Measurements from ENCODE around the gene TEX22. TPM values are rescaled to one million over a fixed set of nuclear protein-coding genes. Genes with fewer than 3 reads are reported as not detected.

TEX22 gene
- total RNA-seq, 4 donors from 2014 or later: 0.17 to 0.34 TPM; not detected in 2

- intact Hi-C loops (cut with DNase I; ENCODE audit: low total_unique reads): no loop called here
- WGBS, 2 donors: 41 to 44% methylated on average over 9 of the region's 9 CpGs
- no peak for DNase-seq (ENCODE audit: low spot score in 2 of 2)
- TF ChIP-seq POLR2A (IDR thresholded peaks at IDR 0.05) (no peak), CTCF (IDR thresholded peaks at IDR 0.05) (no peak)
- no peak overlapping the region for H3K4me3 ChIP-seq (ENCODE audit: low read depth, poor library complexity, severe bottlenecking)
Observed at GRCh38 chr14:105430565-105430964, 32.2 kb downstream of the TEX22 start.

DNA sequence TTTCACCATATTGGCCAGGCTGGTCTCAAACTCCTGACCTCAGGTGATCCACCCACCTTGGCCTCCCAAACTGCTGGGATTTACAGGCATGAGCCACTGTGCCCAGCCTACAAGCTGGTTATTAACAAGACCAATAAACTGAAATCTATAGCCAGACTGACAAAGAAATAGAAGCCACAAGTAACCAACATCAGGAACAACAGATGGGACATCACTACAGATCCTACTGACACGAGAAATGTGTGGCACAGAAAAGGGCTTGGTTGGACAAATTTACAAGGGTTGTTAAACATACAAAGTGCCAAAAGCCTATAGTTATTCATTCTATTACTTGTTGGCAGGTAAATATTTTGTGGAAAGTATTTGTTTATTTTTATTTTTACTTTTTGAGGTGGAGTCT, 32.9 kb downstream of the TEX22 start:
- H3K4me3 ChIP-seq (ENCODE audit: low read depth, poor library complexity, severe bottlenecking): no peak overlapping the region
- 94 to 100% methylated on average over 1 of the region's 1 CpG for WGBS, 2 donors
- intact Hi-C loops (cut with DNase I; ENCODE audit: low total_unique reads): no loop called here
- DNase-seq (ENCODE audit: low spot score in 2 of 2): no peak
- no peak for TF ChIP-seq POLR2A (IDR thresholded peaks at IDR 0.05)
- TF ChIP-seq CTCF (IDR thresholded peaks at IDR 0.05): no peak

- no peak for DNase-seq (ENCODE audit: low spot score in 2 of 2)
- TF ChIP-seq POLR2A (IDR thresholded peaks at IDR 0.05) (no peak), CTCF (IDR thresholded peaks at IDR 0.05) (no peak)
- WGBS, 2 donors: 85 to 89% methylated on average over 12 of the region's 12 CpGs
- intact Hi-C loops (cut with DNase I; ENCODE audit: low total_unique reads): no loop called here
- no peak overlapping the region for H3K4me3 ChIP-seq (ENCODE audit: low read depth, poor library complexity, severe bottlenecking)
Observed at GRCh38 chr14:105432657-105433056, 34.3 kb downstream of the TEX22 start.

- H3K4me3 ChIP-seq (ENCODE audit: low read depth, poor library complexity, severe bottlenecking): no peak overlapping the region
- no peak for DNase-seq (ENCODE audit: low spot score in 2 of 2)
- no peak for TF ChIP-seq CTCF (IDR thresholded peaks at IDR 0.05)
- no peak for TF ChIP-seq POLR2A (IDR thresholded peaks at IDR 0.05)
- intact Hi-C loops (cut with DNase I; ENCODE audit: low total_unique reads): no loop called here
- 78 to 81% methylated on average over 12 to 17 of the region's 17 CpGs for WGBS, 2 donors
Observed at GRCh38 chr14:105433161-105433605, 34.8 kb downstream of the TEX22 start.

GRCh38 chr14:105436402-105436801, 38.1 kb downstream of the TEX22 start:
- intact Hi-C loops (cut with DNase I; ENCODE audit: low total_unique reads): no loop called here
- DNase-seq (ENCODE audit: low spot score in 2 of 2): no peak
- 91% methylated on average over 12 of the region's 12 CpGs for WGBS, 2 donors
- TF ChIP-seq POLR2A (IDR thresholded peaks at IDR 0.05): no peak
- TF ChIP-seq CTCF (IDR thresholded peaks at IDR 0.05): no peak
- no peak overlapping the region for H3K4me3 ChIP-seq (ENCODE audit: low read depth, poor library complexity, severe bottlenecking)

Data from lower leg skin (tissue), 4 donors.